GM23338 (cell line): ENCODE measurements around the gene ZACN. TPM values are rescaled to one million over a fixed set of nuclear protein-coding genes. Genes with fewer than 3 reads are reported as not detected.

Source experiments
- ATAC-seq: fragments of 200-7000 bp; cut with Tn5 transposase; 3 replicates; pipeline ENCODE4 v1.9.1; 2020
- DNase-seq: peaks from one replicate; pipeline ENCODE4 v3.0.0-alpha.2; 2015; ENCODE audit warnings: low spot score
- H2AFZ ChIP-seq: fragments of 200-600 bp; sonication (generic); 2 replicates; pipeline ENCODE4 v1.8.0; 2016; ENCODE audit warnings: antibody characterized with exemption, mild to moderate bottlenecking, moderate library complexity
- H3F3A ChIP-seq: fragments of 200-600 bp; sonication (generic); replicated peaks from 2 replicates; pipeline ENCODE4 v1.8.0; 2017; ENCODE audit warnings: antibody characterized with exemption, mixed run types, low read depth
- H3K27ac ChIP-seq: fragments of 200-600 bp; sonication (generic); 2 replicates; pipeline ENCODE4 v1.6.1; 2016; ENCODE audit warnings: low read depth
- H3K27me3 ChIP-seq: fragments of 200-600 bp; sonication (generic); 2 replicates; pipeline ENCODE4 v1.8.0; 2016; ENCODE audit warnings: mild to moderate bottlenecking, mixed run types, moderate library complexity; ENCODE audit not compliant: insufficient read depth
- H3K36me3 ChIP-seq: fragments of 200-600 bp; sonication (generic); 2 replicates; pipeline ENCODE4 v1.8.0; 2016; ENCODE audit warnings: mild to moderate bottlenecking; ENCODE audit not compliant: insufficient read depth
- H3K4me1 ChIP-seq: fragments of 200-600 bp; sonication (generic); 2 replicates; pipeline ENCODE4 v1.8.0; 2016; ENCODE audit warnings: mild to moderate bottlenecking, moderate library complexity; ENCODE audit not compliant: insufficient read depth
- H3K4me2 ChIP-seq: fragments of 200-600 bp; sonication (generic); 2 replicates; pipeline ENCODE4 v1.7.1; 2017; ENCODE audit warnings: mixed run types
- H3K4me3 ChIP-seq: fragments of 200-600 bp; sonication (generic); 2 replicates; pipeline ENCODE4 v1.6.1; 2016; ENCODE audit warnings: mixed run types
- H3K79me2 ChIP-seq: fragments of 200-600 bp; sonication (generic); replicated peaks from 2 replicates; pipeline ENCODE4 v1.8.0; 2017; ENCODE audit warnings: mild to moderate bottlenecking; ENCODE audit not compliant: insufficient read depth
- H3K9me2 ChIP-seq: fragments of 200-600 bp; sonication (generic); 2 replicates; pipeline ENCODE4 v1.8.0; 2017; ENCODE audit not compliant: insufficient read depth
- H4K20me1 ChIP-seq: fragments of 200-600 bp; sonication (generic); replicated peaks from 2 replicates; pipeline ENCODE4 v1.8.0; 2017; ENCODE audit warnings: mild to moderate bottlenecking; ENCODE audit not compliant: insufficient read depth
- H3K27ac Mint-ChIP-seq: 2 replicates; pipeline ENCODE4 v1.8.0; 2020; ENCODE audit warnings: inconsistent platforms, mild to moderate bottlenecking, moderate library complexity, mixed read lengths
- H3K27me3 Mint-ChIP-seq: 3 replicates; pipeline ENCODE4 v1.8.0; 2022; ENCODE audit warnings: low read depth, mild to moderate bottlenecking, moderate library complexity, mixed read lengths, inconsistent platforms; ENCODE audit not compliant: insufficient read depth, poor library complexity
- H3K36me3 Mint-ChIP-seq: 3 replicates; pipeline ENCODE4 v1.8.0; 2021; ENCODE audit warnings: low read depth, mild to moderate bottlenecking, inconsistent platforms, moderate library complexity, mixed read lengths
- H3K4me1 Mint-ChIP-seq: 3 replicates; pipeline ENCODE4 v1.8.0; 2020; ENCODE audit warnings: mild to moderate bottlenecking, inconsistent platforms, mixed read lengths
- H3K4me3 Mint-ChIP-seq: 3 replicates; pipeline ENCODE4 v1.8.0; 2021; ENCODE audit warnings: moderate library complexity, mild to moderate bottlenecking, inconsistent platforms, mixed read lengths
- H3K9me3 Mint-ChIP-seq: 3 replicates; pipeline ENCODE4 v1.8.0; 2020; ENCODE audit warnings: moderate library complexity, mild to moderate bottlenecking, inconsistent platforms, mixed read lengths
- CREB1 ChIP-seq: fragments of 250-450 bp; sonication (Bioruptor Pico); IDR thresholded peaks from 2 replicates; pipeline ENCODE4 v1.5.0; 2020; ENCODE audit warnings: low read depth, mild to moderate bottlenecking, moderate library complexity
- ETS1 ChIP-seq: IDR thresholded peaks from 2 replicates; pipeline ENCODE4 v1.6.1; 2016; ENCODE audit warnings: antibody characterized with exemption
- EZH2 ChIP-seq: fragments of 200-600 bp; sonication (generic); IDR thresholded peaks from one replicate; pipeline ENCODE4 v1.8.0; 2017; ENCODE audit warnings: antibody characterized with exemption, mild to moderate bottlenecking, low read depth; ENCODE audit not compliant: unreplicated experiment
- EZH2phosphoT487 ChIP-seq: fragments of 200-600 bp; sonication (generic); IDR thresholded peaks from one replicate; pipeline ENCODE4 v1.8.1; 2018; ENCODE audit warnings: antibody characterized with exemption; ENCODE audit not compliant: unreplicated experiment
- JUNB ChIP-seq: IDR thresholded peaks from one replicate; pipeline ENCODE4 v1.6.1; 2016; ENCODE audit warnings: antibody characterized with exemption; ENCODE audit not compliant: unreplicated experiment
- NANOG ChIP-seq: IDR thresholded peaks from 2 replicates; pipeline ENCODE4 v1.6.1; 2016; ENCODE audit warnings: antibody characterized with exemption, borderline replicate concordance
- POLR2AphosphoS5 ChIP-seq: IDR thresholded peaks from 2 replicates; pipeline ENCODE4 v1.6.1; 2016; ENCODE audit warnings: antibody characterized with exemption, low read depth
- STAT1 ChIP-seq: IDR thresholded peaks from one replicate; pipeline ENCODE4 v1.6.1; 2016; ENCODE audit warnings: antibody characterized with exemption; ENCODE audit not compliant: unreplicated experiment
- ZNF114 ChIP-seq: fragments of 250-450 bp; sonication (Bioruptor Pico); IDR thresholded peaks from 2 replicates; pipeline ENCODE4 v1.5.0; 2020; ENCODE audit warnings: mild to moderate bottlenecking, moderate library complexity
- ZNF331 ChIP-seq: fragments of 250-450 bp; sonication (Bioruptor Pico); IDR thresholded peaks from 2 replicates; pipeline ENCODE4 v1.5.0; 2020; ENCODE audit warnings: low read depth, mild to moderate bottlenecking, moderate library complexity
- ZNF462 ChIP-seq: fragments of 250-450 bp; sonication (Bioruptor Pico); IDR thresholded peaks from 2 replicates; pipeline ENCODE4 v1.5.0; 2020; ENCODE audit warnings: mild to moderate bottlenecking, moderate library complexity
- polyA plus RNA-seq: library from polyadenylated mRNA; unstranded; fragments of >200 nt; fragmentation: Nextera tagmentation; extraction: Ambion mirVana; gene quantifications from 2 replicates; pipeline ENCODE4 v1.2.1, GENCODE V29; 2016
- total RNA-seq: library from RNA; depleted of rRNA; stranded (reverse); fragments of >200 nt; shearing (Covaris generic); gene quantifications from 2 replicates; pipeline ENCODE4 v1.2.3, GENCODE V29; 2014
- TF ChIP-seq, protein P1 (sequence below): IDR thresholded peaks from one replicate; pipeline ENCODE4 v1.6.1; 2018; ENCODE audit warnings: antibody characterized with exemption; ENCODE audit not compliant: unreplicated experiment
- TF ChIP-seq, protein P2 (sequence below), 2 experiments: fragments of 200-600 bp in 1 of 2; sonication (generic) in 1 of 2; conservative IDR thresholded peaks; 2 replicates each; pipeline versions ENCODE4 v1.5.1 to v1.6.1; 2016 to 2017; ENCODE audit warnings: antibody characterized with exemption in 2 of 2, low read depth in 2 of 2, mild to moderate bottlenecking in 2 of 2, moderate library complexity in 1 of 2

Gene ZACN
- total and polyA plus RNA-seq, 2 experiments from 2014 or later: 0.47 TPM; not detected in 1

DNA sequence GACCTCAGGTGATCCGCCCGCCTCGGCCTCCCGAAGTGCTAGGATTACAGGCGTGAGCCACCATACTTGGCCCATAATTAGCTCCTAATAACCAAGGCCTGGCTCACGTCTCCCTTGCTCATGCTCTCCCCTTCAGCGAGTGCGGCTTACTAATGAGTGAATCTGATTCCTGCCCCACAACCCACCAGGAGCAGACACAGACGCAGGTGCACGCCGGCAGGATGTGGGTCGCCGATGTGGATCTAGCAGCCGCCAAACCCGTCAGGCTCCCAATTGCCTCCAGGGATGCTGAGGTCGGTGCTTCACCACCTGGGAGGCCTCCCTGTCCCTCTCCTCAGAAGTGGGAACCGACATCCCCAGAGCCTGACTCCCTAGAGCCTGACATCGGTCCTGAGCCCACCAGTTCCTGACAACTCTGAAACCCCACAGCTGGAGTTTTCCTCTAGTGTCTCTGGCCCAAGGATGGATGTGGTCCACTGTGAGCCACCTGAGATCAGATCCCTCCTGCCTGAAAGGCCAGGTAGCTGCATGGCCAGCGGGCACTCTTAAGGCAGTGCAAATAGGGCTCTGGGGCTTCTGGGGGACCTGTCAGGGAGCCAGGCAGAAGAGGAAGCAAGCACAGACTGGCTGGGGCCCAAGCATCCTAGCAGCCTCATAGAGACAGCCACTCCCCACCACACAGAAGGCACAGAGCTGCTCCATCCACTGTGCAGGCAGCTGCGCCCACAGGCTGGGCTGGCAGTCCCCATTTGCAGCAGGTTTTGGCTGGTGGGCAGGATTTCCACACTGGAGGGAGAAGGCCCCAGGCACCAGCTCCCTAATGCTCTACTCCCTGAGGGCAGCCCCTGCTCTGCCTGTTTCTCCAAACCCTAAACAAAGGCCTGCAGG is 13.8 kb downstream of the ZACN start:
- Histone ChIP-seq H3F3A (no peaks in the 10 kb centered on the region), H3K79me2 (no peaks in the 10 kb centered on the region), H3K4me3 (no peak overlapping the region), H3K27ac (no peak overlapping the region), H3K4me1 (no peaks in the 10 kb centered on the region), H3K36me3 (peaks cover 9% of the 10 kb centered on the region; the same call in 1 of the 2 replicates), H3K9me2 (no peaks in the 10 kb centered on the region), H2AFZ (no peak overlapping the region), H3K4me2 (no peak overlapping the region), H3K27me3 (no peaks in the 10 kb centered on the region), H4K20me1 (no peaks in the 10 kb centered on the region; the same call in 1 of the 2 replicates)
- peaks cover 68% of the 10 kb centered on the region for H3K36me3 Mint-ChIP-seq
- H3K9me3 Mint-ChIP-seq: no peaks in the 10 kb centered on the region
- H3K4me3 Mint-ChIP-seq: no peak overlapping the region
- no peak for DNase-seq
- H3K27ac Mint-ChIP-seq: no peak overlapping the region
- TF ChIP-seq JUNB (no peak), STAT1 (no peak), ETS1 (no peak), NANOG (no peak), EZH2 (no peak), ZNF331 (CRISPR knock-in tag) (no peak), ZNF114 (no peak), ZNF462 (no peak), CREB1 (CRISPR knock-in tag) (no peak), EZH2phosphoT487 (no peak), POLR2AphosphoS5 (no peak)
- TF ChIP-seq, protein P1, sequence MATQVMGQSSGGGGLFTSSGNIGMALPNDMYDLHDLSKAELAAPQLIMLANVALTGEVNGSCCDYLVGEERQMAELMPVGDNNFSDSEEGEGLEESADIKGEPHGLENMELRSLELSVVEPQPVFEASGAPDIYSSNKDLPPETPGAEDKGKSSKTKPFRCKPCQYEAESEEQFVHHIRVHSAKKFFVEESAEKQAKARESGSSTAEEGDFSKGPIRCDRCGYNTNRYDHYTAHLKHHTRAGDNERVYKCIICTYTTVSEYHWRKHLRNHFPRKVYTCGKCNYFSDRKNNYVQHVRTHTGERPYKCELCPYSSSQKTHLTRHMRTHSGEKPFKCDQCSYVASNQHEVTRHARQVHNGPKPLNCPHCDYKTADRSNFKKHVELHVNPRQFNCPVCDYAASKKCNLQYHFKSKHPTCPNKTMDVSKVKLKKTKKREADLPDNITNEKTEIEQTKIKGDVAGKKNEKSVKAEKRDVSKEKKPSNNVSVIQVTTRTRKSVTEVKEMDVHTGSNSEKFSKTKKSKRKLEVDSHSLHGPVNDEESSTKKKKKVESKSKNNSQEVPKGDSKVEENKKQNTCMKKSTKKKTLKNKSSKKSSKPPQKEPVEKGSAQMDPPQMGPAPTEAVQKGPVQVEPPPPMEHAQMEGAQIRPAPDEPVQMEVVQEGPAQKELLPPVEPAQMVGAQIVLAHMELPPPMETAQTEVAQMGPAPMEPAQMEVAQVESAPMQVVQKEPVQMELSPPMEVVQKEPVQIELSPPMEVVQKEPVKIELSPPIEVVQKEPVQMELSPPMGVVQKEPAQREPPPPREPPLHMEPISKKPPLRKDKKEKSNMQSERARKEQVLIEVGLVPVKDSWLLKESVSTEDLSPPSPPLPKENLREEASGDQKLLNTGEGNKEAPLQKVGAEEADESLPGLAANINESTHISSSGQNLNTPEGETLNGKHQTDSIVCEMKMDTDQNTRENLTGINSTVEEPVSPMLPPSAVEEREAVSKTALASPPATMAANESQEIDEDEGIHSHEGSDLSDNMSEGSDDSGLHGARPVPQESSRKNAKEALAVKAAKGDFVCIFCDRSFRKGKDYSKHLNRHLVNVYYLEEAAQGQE: no peak
- TF ChIP-seq, protein P2, sequence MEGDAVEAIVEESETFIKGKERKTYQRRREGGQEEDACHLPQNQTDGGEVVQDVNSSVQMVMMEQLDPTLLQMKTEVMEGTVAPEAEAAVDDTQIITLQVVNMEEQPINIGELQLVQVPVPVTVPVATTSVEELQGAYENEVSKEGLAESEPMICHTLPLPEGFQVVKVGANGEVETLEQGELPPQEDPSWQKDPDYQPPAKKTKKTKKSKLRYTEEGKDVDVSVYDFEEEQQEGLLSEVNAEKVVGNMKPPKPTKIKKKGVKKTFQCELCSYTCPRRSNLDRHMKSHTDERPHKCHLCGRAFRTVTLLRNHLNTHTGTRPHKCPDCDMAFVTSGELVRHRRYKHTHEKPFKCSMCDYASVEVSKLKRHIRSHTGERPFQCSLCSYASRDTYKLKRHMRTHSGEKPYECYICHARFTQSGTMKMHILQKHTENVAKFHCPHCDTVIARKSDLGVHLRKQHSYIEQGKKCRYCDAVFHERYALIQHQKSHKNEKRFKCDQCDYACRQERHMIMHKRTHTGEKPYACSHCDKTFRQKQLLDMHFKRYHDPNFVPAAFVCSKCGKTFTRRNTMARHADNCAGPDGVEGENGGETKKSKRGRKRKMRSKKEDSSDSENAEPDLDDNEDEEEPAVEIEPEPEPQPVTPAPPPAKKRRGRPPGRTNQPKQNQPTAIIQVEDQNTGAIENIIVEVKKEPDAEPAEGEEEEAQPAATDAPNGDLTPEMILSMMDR (conservative IDR thresholded peaks at IDR 0.05; ENCODE audit: low read depth in 2 of 2): no peak
- peaks cover 3% of the 10 kb centered on the region for H3K27me3 Mint-ChIP-seq
- no peaks in the 10 kb centered on the region for H3K4me1 Mint-ChIP-seq
- no peak for ATAC-seq
